ENCODE measurements around the gene TBPL1.
"Not testable (repeated sequence)": the region's sequence is repeated elsewhere in the genome, so short reads cannot be mapped to it uniquely, and the experiment has no call there.

TBPL1 gene

DNA sequence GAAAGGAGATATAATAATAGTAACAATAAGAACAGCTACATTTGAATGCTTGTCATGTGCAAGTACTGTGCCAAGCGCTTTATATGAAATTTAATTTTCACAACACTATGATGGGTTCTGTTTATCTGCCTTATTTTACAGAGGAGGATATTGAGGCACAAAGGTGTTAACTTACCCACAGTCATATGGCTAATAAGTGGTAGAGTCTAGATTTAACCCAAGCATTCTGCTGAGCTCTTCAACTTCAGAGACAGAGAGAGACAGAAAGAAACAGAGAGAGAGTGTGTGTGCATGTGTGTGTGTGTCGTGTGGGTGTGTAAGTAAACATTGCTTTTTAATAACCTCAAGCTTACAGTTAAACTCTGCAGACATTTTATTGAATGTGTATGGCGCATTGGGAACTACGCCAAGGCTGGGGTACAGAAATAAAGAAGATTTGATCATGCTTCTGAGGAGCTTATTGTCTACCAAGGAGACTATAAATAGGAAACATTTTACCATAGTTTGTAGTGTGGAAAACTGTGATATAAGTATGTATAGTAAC lies 12.9 kb downstream of the TBPL1 start:
- Histone ChIP-seq H3K27me3 (ENCODE audit: control insufficient read depth in 1 of 2, insufficient read depth in 2 of 2, low read length in 2 of 2) (no peaks in the 10 kb centered on the region), H3K9ac (ENCODE audit: low read length in 2 of 2) (no peak overlapping the region), H3K4me3 (ENCODE audit: low read length in 2 of 2) (no peak overlapping the region), H3K4me1 (ENCODE audit: control insufficient read depth, insufficient read depth, low read length) (no peaks in the 10 kb centered on the region), H3K27ac (ENCODE audit: low read length) (no peak overlapping the region), H3K36me3 (ENCODE audit: control insufficient read depth in 2 of 2, insufficient read depth in 2 of 2, low read length in 2 of 2) (no peaks in the 10 kb centered on the region), H3K9me3 (ENCODE audit: control insufficient read depth in 2 of 2, low read length in 2 of 2) (no peaks in the 10 kb centered on the region)

DNA sequence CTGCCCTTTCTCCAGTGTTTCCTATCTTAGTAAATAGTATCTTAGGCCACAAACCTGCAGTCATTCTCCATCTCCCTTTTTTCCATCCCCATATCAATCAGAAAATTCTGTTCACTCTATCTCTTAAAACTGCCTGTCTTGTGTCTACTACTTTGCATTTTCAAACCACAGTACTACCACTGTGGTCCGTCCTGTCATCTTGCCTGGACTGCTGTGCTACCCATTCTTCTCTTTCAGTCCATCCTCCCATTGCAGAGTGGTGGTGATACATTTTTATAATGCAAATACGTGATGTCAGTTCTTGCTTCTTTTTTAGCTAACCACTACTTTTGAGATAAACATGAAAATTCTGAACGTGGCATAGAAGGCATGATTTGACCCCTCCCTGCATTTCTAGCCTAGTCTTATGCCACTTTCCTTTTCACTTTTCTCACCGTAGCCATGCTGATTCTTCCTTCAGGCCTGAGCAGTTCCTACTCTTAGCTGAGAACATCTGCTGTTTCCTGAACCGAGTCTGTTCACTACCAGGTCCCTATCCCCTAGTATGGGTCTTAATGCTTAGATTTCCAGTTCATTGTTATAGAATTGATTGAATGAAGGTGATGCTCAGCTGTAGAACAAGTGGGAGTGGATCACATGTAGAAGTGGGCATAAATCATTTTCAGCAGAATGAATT lies 13.8 kb downstream of the TBPL1 start:
- Histone ChIP-seq H3K4me3 (ENCODE audit: low read length in 2 of 2) (no peak overlapping the region), H3K9ac (ENCODE audit: low read length in 2 of 2) (no peak overlapping the region), H3K9me3 (ENCODE audit: control insufficient read depth in 2 of 2, low read length in 2 of 2) (no peaks in the 10 kb centered on the region), H3K36me3 (ENCODE audit: control insufficient read depth in 2 of 2, insufficient read depth in 2 of 2, low read length in 2 of 2) (no peaks in the 10 kb centered on the region), H3K4me1 (ENCODE audit: control insufficient read depth, insufficient read depth, low read length) (no peaks in the 10 kb centered on the region), H3K27ac (ENCODE audit: low read length) (no peak overlapping the region), H3K27me3 (ENCODE audit: control insufficient read depth in 1 of 2, insufficient read depth in 2 of 2, low read length in 2 of 2) (no peaks in the 10 kb centered on the region)

DNA sequence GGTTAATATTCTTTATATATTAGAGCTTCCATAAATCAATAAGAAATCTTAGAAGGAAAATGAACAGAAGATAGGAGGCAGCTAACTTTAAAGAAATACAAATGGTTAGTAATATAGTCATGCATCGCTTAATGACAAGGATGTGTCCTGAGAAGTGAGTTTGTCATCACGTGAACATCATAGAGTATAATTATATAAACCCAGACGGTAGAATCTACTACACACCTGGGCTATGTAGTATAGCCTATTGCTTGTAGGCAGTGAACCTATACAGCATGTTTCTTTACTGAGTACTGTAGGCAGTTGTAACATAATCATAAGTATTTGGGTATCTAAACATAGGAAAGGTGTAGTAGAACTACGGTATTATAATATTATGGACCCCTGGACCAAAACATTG lies 14.3 kb downstream of the TBPL1 start:
- Histone ChIP-seq H3K9ac (ENCODE audit: low read length in 2 of 2) (no peak overlapping the region), H3K4me3 (ENCODE audit: low read length in 2 of 2) (no peak overlapping the region), H3K9me3 (ENCODE audit: control insufficient read depth in 2 of 2, low read length in 2 of 2) (no peaks in the 10 kb centered on the region), H3K4me1 (ENCODE audit: control insufficient read depth, insufficient read depth, low read length) (no peaks in the 10 kb centered on the region), H3K36me3 (ENCODE audit: control insufficient read depth in 2 of 2, insufficient read depth in 2 of 2, low read length in 2 of 2) (no peaks in the 10 kb centered on the region), H3K27me3 (ENCODE audit: control insufficient read depth in 1 of 2, insufficient read depth in 2 of 2, low read length in 2 of 2) (no peaks in the 10 kb centered on the region), H3K27ac (ENCODE audit: low read length) (no peak overlapping the region)

DNA sequence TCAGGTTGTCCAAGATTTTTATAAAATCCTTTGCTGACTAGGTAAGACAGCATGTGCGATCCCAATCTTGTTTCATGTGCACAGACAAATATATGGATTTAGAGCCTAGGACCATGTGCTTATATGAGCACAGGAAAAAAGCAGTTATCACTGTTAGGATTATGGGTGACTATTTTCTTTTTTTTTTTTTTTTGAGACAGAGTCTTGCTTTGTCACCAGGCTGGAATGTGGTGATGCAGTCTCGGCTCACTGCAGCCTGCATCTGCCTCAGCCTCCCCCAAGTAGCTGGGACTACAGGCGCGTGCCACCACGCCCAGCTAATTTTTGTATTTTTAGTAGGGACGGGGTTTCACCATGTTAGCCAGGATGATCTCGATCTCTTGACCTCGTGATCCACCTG lies 14.8 kb downstream of the TBPL1 start:
- H3K4me3 ChIP-seq (ENCODE audit: low read length in 2 of 2); H3K9ac ChIP-seq (ENCODE audit: low read length in 2 of 2); H3K27me3 ChIP-seq (ENCODE audit: control insufficient read depth in 1 of 2, insufficient read depth in 2 of 2, low read length in 2 of 2); H3K36me3 ChIP-seq (ENCODE audit: control insufficient read depth in 2 of 2, insufficient read depth in 2 of 2, low read length in 2 of 2); H3K4me1 ChIP-seq (ENCODE audit: control insufficient read depth, insufficient read depth, low read length); H3K9me3 ChIP-seq (ENCODE audit: control insufficient read depth in 2 of 2, low read length in 2 of 2); H3K27ac ChIP-seq (ENCODE audit: low read length): not testable (repeated sequence)

DNA sequence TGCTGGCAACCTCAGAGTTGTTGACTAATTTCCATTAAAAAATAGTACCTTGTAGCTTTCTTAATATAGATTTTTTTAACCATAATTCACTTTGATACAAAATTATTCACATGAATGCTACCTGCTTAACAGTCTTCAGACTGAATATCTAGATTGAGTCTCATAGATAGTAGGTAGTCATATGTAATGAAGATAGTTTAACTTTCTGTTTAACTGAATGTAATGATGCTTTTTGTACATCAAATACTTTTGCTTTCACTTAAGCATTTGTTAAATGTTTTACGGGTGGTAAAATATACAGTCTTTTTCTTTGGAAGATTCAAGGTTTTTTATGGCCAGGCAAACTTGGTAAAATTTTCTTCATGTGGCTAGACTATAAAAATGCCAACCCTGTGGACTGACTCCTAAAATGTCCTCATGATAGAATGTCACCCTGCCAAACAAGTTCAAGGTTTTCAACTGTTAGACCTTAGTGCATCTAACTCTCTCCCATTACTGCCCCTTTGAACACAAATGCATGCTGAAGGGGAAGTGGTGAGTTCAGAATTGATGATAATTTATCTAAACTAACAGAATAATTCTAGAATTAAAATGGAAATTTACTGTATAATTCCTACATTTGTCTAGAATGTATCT lies 16.4 kb downstream of the TBPL1 start:
- H3K27me3 ChIP-seq (ENCODE audit: control insufficient read depth in 1 of 2, insufficient read depth in 2 of 2, low read length in 2 of 2) = no peaks in the 10 kb centered on the region
- no peak overlapping the region for H3K4me3 ChIP-seq (ENCODE audit: low read length in 2 of 2)
- no peaks in the 10 kb centered on the region for H3K4me1 ChIP-seq (ENCODE audit: control insufficient read depth, insufficient read depth, low read length)
- H3K36me3 ChIP-seq (ENCODE audit: control insufficient read depth in 2 of 2, insufficient read depth in 2 of 2, low read length in 2 of 2) = no peaks in the 10 kb centered on the region
- H3K9me3 ChIP-seq (ENCODE audit: control insufficient read depth in 2 of 2, low read length in 2 of 2) = no peaks in the 10 kb centered on the region
- no peak overlapping the region for H3K27ac ChIP-seq (ENCODE audit: low read length)
- H3K9ac ChIP-seq (ENCODE audit: low read length in 2 of 2) = no peak overlapping the region

DNA sequence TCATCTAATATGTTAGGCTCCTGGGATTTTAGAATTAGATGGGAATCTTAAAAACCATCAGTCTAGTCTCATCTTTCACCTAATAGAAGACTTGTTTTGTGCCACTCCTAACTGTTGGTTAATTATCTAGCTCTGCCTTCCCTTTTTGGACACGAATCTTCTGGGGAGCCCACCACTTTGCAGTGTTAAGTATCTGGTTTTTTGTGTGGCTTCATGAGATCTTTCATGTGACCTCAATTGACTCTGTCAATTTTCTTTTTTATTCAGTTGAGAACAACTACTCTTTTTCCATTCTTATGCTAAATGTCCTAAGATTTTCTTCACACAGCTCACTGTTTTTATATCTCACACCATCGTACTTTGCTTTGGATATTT lies 16.9 kb downstream of the TBPL1 start:
- Histone ChIP-seq H3K27ac (ENCODE audit: low read length) (no peak overlapping the region), H3K4me3 (ENCODE audit: low read length in 2 of 2) (no peak overlapping the region), H3K27me3 (ENCODE audit: control insufficient read depth in 1 of 2, insufficient read depth in 2 of 2, low read length in 2 of 2) (no peaks in the 10 kb centered on the region), H3K36me3 (ENCODE audit: control insufficient read depth in 2 of 2, insufficient read depth in 2 of 2, low read length in 2 of 2) (no peaks in the 10 kb centered on the region), H3K4me1 (ENCODE audit: control insufficient read depth, insufficient read depth, low read length) (no peaks in the 10 kb centered on the region), H3K9me3 (ENCODE audit: control insufficient read depth in 2 of 2, low read length in 2 of 2) (no peaks in the 10 kb centered on the region), H3K9ac (ENCODE audit: low read length in 2 of 2) (no peak overlapping the region)

DNA sequence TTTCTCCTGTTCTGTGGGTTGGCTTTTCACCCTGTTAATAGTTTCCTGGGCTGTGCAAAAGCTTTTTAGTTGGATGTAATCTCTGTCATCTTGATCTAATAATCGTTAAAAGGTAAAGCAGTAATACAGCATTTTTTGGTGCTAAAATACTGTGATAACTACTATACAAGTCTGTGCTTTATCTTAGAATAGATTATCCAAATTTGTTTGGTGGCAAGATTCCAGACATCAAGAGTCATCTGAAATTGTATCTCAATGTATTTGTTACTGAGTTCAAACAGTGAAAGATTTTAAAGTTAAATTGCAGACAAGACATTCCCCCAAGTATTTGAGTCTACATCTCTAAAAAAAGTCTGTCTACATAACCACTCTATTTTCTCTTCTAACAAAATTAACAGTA lies 18.8 kb downstream of the TBPL1 start:
- no peaks in the 10 kb centered on the region for H3K4me1 ChIP-seq (ENCODE audit: control insufficient read depth, insufficient read depth, low read length)
- no peak overlapping the region for H3K4me3 ChIP-seq (ENCODE audit: low read length in 2 of 2)
- no peaks in the 10 kb centered on the region for H3K27me3 ChIP-seq (ENCODE audit: control insufficient read depth in 1 of 2, insufficient read depth in 2 of 2, low read length in 2 of 2)
- H3K27ac ChIP-seq (ENCODE audit: low read length) = no peak overlapping the region
- no peak overlapping the region for H3K9ac ChIP-seq (ENCODE audit: low read length in 2 of 2)
- no peaks in the 10 kb centered on the region for H3K9me3 ChIP-seq (ENCODE audit: control insufficient read depth in 2 of 2, low read length in 2 of 2)
- H3K36me3 ChIP-seq (ENCODE audit: control insufficient read depth in 2 of 2, insufficient read depth in 2 of 2, low read length in 2 of 2) = no peaks in the 10 kb centered on the region

DNA sequence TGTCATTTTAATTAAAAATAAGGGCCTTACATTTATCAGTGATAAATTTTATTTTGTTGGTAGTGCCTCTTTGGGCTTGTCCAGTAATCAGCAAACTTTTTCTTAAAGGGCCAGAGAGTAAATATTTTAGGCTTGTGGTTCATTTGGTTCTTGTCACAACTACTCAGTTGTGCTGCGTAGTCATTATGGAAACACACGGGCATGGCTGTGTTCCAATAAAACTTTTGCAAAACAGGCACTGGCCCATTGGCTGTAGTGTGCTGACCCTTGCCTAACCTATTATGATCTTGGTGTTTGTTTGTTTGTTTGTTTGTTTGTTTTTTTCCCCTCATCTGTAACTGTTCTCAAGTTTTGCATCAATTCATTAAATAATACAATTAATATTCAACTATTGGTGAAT lies 19.4 kb downstream of the TBPL1 start:
- Histone ChIP-seq H3K27me3 (ENCODE audit: control insufficient read depth in 1 of 2, insufficient read depth in 2 of 2, low read length in 2 of 2) (no peaks in the 10 kb centered on the region), H3K4me1 (ENCODE audit: control insufficient read depth, insufficient read depth, low read length) (no peaks in the 10 kb centered on the region), H3K4me3 (ENCODE audit: low read length in 2 of 2) (no peak overlapping the region), H3K9ac (ENCODE audit: low read length in 2 of 2) (no peak overlapping the region), H3K9me3 (ENCODE audit: control insufficient read depth in 2 of 2, low read length in 2 of 2) (no peaks in the 10 kb centered on the region), H3K27ac (ENCODE audit: low read length) (no peak overlapping the region), H3K36me3 (ENCODE audit: control insufficient read depth in 2 of 2, insufficient read depth in 2 of 2, low read length in 2 of 2) (no peaks in the 10 kb centered on the region)

DNA sequence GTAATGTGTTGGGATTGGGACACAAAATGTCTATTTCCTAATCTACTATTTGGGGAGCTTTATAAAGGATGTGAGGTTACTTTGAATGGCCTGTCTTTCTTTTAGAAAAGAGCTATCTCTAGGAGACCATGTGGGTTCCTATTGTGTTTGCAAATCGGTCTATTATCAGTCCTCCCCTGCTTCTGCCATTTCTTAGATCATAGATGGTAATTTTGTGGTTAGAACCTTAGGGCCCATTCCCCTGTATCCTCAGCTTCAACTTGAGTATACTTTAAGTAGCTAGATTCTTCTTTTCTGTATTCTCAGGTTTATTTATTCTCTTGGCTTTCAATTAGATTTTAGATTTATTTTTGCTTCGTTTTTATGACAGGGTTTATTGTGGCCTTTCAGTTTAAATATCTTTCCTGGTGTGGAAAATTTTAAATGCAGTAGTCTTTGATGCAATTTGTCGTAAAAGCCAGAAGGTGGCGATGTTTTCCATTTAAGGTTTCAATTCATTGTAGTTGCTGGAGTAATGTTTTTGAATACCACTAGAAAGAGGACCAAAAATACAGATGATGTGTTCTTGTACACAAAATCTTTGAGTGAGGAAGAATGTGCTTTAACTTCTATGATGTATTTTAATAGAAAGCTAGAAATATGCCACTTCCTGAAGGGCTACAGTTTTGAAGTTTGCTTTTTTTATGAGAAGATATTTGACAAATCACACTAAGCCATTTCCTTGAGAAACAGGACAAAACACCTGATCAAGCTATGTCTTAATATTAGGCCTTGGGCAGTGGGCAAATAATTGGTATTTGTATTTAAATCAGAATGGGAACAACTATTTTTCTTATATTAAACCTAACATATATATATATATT lies 20.3 kb downstream of the TBPL1 start:
- Histone ChIP-seq H3K9ac (ENCODE audit: low read length in 2 of 2) (peak overlapping the region in 1 of 2 donors; percentile 37), H3K36me3 (ENCODE audit: control insufficient read depth in 2 of 2, insufficient read depth in 2 of 2, low read length in 2 of 2) (no peaks in the 10 kb centered on the region), H3K4me1 (ENCODE audit: control insufficient read depth, insufficient read depth, low read length) (peaks cover 3% of the 10 kb centered on the region), H3K27ac (ENCODE audit: low read length) (no peak overlapping the region), H3K4me3 (ENCODE audit: low read length in 2 of 2) (no peak overlapping the region), H3K9me3 (ENCODE audit: control insufficient read depth in 2 of 2, low read length in 2 of 2) (no peaks in the 10 kb centered on the region), H3K27me3 (ENCODE audit: control insufficient read depth in 1 of 2, insufficient read depth in 2 of 2, low read length in 2 of 2) (no peaks in the 10 kb centered on the region)

DNA sequence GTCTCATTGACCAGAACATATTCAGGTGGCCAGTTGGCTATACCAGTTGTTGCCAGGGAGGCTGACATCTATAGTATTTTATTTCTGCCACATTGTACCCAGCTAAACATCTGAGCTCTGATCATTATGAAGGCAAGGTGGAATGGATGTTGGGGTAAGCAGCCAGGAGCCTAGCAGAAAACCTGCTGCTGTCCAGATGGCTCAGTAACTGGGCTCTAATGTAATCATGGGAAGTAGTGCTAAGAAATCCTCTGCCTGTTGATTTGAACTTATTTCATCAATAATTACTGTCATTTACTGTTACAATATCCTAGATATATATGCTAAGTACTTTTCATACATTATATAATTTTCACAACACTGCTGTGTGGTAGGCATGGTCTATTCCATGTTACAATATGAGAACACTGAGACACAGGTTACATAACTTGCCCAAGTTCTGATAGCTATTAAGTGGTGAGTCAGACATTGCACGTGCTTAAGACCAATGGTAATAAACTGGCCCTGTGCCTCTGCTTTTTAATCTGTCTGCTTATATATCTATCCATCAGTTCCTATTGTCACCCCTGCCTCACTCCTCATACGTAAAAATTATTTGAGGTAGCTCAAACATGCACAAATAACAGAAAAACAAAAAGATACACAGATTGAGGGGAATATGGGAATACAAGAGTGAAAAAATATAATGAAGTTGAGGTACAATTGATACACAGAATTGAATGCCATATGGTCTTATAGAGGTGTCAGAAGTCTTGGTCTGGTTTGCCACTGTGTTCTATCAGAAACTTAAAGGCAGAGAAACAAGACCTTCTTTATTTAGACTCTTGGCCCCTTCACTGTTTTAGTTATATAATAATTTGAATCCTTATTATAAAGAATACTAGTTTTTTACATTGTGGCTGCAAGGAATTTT lies 25.2 kb downstream of the TBPL1 start:
- Histone ChIP-seq H3K27ac (ENCODE audit: low read length) (no peak overlapping the region), H3K4me3 (ENCODE audit: low read length in 2 of 2) (no peak overlapping the region), H3K9ac (ENCODE audit: low read length in 2 of 2) (no peak overlapping the region), H3K4me1 (ENCODE audit: control insufficient read depth, insufficient read depth, low read length) (peaks cover 3% of the 10 kb centered on the region), H3K36me3 (ENCODE audit: control insufficient read depth in 2 of 2, insufficient read depth in 2 of 2, low read length in 2 of 2) (peaks cover 5 to 6% of the 10 kb centered on the region in 2 donors), H3K9me3 (ENCODE audit: control insufficient read depth in 2 of 2, low read length in 2 of 2) (no peaks in the 10 kb centered on the region), H3K27me3 (ENCODE audit: control insufficient read depth in 1 of 2, insufficient read depth in 2 of 2, low read length in 2 of 2) (no peaks in the 10 kb centered on the region)
